ENCODE results near the gene TPD52L1.
"Not testable (repeated sequence)": the region's sequence is repeated elsewhere in the genome, so short reads cannot be mapped to it uniquely, and the experiment has no call there.

The TPD52L1 gene

DNA sequence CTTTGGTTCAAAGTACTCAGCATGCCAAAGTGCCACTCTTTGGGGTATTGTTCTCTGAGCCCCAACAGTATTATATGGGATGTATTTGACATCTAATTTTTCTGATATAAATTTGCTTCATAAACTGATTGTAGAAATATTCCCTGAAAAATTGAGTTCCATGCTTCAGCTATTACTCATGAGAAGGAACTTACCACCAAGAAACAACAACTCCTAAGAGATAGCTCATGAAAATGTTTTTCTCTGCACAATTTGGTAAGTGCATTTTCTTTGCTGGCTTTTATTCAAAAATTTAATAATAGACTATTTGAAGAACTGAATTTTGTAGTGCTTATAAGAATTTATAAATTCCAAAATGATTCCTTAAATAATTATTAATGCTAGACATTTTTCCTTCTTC is 12.8 kb upstream of the TPD52L1 start:
- DNase-seq (ENCODE audit: low read depth, low spot score) = no peak

- DNase-seq (ENCODE audit: low read depth, low spot score) = no peak
Measured at GRCh38 chr6:125142618-125143017, 11.0 kb upstream of the TPD52L1 start.

DNA sequence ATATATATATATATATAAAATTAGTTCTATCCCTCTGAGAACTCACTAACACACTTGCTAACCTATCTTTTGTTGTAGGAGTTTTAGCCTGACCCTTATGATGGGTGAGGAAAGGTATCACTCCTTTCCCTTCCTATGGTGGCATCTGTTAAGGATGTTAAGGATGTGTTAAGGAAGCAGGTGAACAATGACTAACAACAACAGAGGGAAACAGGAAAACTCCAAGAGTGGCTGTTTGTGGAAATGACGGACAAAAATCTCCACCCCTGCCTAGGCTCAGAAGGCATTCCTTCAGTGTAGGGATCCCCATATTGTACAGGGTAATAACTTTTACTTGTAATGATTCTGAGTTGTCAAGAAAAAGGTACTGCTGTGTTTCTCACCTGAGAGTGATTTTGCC is 8.8 kb upstream of the TPD52L1 start:
- DNase-seq (ENCODE audit: low read depth, low spot score) = no peak

GRCh38 chr6:125149256-125150144 is 4.1 kb upstream of the TPD52L1 start:
- DNase-seq (ENCODE audit: low read depth, low spot score) = no peak

- no peak for DNase-seq (ENCODE audit: low read depth, low spot score)
Measured at GRCh38 chr6:125151700-125152099, 1.9 kb upstream of the TPD52L1 start.

- DNase-seq (ENCODE audit: low read depth, low spot score) = peak; percentile 47
Measured at GRCh38 chr6:125154118-125154760, 666 bp downstream of the TPD52L1 start.

- DNase-seq (ENCODE audit: low read depth, low spot score) = peak; percentile 58
Measured at GRCh38 chr6:125154761-125155135, 1.2 kb downstream of the TPD52L1 start.

DNA sequence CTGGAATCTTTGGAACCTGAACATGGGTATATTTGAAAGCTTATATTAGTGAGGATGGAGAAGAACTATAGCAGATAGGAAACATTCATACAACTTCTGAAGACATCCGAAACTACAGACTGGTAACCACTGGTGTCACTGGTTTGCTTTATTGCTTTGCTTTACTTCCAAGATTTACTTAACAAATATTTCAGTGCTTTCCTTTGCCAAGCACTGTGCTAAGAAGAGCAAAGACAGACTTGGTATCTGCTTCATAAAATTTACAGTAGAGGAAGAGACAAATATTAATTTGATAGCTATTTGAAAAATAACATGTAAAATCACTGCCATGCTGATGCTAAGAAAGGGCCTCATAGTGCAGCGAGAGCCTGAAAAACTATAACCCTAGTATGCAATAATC is 1.8 kb downstream of the TPD52L1 start:
- no peak for DNase-seq (ENCODE audit: low read depth, low spot score)

DNA sequence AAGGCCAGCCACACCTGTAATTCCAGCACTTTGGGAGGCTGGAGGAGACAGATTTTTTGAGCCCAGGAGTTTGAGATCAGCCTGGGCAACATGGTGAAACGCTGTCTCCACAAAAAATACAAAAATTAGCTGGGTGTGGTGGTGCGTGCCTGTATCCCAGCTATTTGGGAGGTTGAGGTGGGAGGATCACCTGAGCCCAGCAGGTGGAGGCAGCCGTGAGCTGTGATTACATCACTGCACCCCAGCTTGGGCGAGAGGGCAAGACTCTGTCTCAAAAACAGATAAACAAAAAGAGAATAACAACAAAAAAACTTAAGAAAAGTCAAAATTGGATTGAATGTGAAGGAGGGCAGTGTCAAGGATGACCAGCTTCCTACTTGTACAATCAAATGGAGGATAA is 2.9 kb downstream of the TPD52L1 start:
- DNase-seq (ENCODE audit: low read depth, low spot score) = no peak

- DNase-seq (ENCODE audit: low read depth, low spot score) = no peak
Measured at GRCh38 chr6:125157280-125157679, 3.7 kb downstream of the TPD52L1 start.

- no peak for DNase-seq (ENCODE audit: low read depth, low spot score)
Measured at GRCh38 chr6:125157725-125158124, 4.2 kb downstream of the TPD52L1 start.

DNA sequence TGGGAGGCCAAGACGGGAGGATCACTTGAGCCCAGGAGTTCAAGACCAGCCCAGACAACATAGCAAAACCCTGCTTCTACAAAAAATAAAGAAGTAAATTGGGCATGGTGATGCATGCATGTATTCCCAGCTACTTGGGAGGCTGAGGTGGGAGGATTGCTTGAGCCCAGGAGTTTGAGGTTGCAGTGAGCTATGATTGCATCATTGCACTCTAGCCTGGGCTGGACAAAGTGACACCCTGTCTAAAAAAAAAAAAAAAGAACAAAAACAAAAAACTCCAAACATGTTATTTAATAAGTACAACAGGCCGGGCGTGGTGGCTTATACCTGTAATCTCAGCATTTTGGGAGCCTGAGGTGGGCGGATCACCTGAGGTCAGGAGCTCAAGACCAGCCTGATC is 9.8 kb downstream of the TPD52L1 start:
- not testable (repeated sequence) for DNase-seq (ENCODE audit: low read depth, low spot score)

DNA sequence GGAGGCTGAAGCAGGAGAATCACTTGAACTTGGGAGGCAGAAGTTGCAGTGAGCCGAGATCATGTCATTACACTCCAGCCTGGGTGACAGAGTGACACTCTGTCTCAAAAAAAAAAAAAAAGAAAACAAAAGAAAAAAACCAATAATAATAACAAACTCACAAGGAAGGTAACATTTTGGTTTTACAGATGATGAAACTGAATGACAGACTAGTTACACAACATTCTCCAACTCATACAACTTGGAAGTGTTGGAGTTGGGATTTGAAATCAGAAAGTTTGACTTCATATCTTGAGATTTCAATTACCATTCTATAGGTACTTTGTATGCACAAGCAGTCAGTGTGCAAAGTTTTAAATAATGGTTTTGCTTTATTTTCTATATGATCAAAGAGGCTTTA is 10.2 kb downstream of the TPD52L1 start:
- DNase-seq (ENCODE audit: low read depth, low spot score) = no peak

- DNase-seq (ENCODE audit: low read depth, low spot score) = no peak
Measured at GRCh38 chr6:125164696-125165095, 11.1 kb downstream of the TPD52L1 start.

GRCh38 chr6:125165256-125165655 is 11.7 kb downstream of the TPD52L1 start:
- DNase-seq (ENCODE audit: low read depth, low spot score) = no peak

- no peak for DNase-seq (ENCODE audit: low read depth, low spot score)
Measured at GRCh38 chr6:125165776-125166175, 12.2 kb downstream of the TPD52L1 start.

- no peak for DNase-seq (ENCODE audit: low read depth, low spot score)
Measured at GRCh38 chr6:125166711-125167110, 13.1 kb downstream of the TPD52L1 start.

DNA sequence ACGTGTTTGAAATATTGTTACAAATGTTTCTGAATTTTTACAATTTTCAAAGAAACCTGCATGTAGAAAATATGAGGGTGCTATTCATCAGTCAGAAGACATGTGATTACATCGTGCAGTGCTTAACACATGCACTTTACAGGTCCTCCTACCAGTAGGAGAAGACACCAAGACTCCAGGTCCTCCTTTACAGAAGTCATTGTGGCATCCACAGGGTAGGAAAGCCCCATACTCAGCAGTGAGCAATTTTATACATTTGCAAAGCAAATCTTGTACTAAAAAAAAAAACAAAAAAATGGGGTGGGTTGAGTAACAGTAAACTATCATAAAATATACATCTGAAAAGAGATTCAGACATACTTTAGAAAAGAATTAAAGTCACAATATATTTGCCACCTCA is 14.0 kb downstream of the TPD52L1 start:
- DNase-seq (ENCODE audit: low read depth, low spot score) = no peak

- DNase-seq (ENCODE audit: low read depth, low spot score) = no peak
Measured at GRCh38 chr6:125169058-125169457, 15.5 kb downstream of the TPD52L1 start.

DNA sequence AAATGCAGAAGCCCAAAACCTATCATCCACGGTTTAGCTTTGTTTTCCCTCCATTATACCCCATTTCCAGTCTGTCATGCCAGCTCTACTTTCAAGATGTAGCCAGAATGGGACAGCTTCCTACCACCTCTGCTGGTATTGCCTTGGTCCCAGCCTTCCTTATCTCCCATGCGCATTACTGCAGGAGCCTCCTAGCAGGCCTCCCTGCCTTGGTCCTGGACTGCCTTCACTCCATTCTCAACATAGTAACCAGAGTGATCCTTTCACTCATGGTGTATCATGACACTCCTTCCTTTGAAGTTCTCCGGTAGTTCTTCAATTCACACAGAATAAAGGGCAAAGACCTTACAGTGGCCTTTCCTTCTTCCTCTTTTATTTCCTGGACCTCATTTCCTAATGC is 15.9 kb downstream of the TPD52L1 start:
- no peak for DNase-seq (ENCODE audit: low read depth, low spot score)

DNA sequence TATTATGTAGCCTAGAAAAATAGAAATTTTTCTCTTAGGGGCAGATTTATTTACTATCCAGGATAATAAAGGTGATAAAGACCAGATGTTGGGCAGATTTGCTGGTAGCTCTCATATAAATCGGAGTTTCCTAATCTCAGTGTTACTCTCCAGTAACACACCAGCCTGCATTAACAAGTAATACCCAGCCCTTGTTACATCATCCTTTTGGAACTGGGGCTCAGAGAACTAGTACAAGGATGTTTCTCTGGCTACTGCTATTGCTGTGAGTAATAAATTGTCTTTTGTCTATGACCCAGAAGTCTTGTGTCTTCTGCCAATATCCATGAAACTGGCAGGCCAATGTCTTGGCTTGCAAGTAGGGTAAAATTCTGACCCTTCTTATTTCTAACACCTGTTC is 16.8 kb downstream of the TPD52L1 start:
- DNase-seq (ENCODE audit: low read depth, low spot score) = no peak

DNA sequence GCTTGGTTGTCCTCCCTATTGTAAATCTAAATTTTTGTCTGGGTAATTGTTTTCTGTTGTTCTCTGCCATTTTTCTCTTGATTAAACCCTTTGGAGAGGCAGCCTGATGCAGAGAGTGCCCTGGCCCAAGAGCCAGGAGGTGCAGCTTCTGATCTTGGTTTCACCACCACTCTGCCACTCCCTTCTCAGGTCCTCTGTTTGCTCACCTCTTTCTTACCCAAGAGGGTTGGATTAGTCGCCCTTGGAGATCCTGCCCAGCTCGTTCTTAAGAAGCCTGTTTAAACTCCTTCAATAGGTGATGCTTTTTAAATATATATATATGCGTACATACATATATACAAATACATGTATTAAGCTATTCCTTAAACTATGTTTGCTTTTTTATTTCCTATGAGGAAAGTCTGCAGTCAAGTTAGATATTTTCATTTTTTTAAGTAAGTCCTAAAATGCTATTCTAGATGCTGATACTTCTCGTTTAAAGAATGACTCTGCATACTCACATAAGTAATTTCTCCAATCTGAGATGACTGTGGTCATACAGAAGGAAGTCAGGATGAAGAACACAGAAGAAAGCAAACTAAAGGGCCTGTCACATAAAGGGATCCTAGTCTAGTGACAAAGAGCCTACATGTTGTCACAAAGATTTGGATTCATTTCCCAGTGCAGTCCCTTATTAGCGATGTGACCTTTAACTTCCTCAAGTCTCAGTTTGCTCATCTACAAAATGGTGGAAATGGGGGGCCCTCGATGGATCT is 19.9 kb downstream of the TPD52L1 start:
- DNase-seq (ENCODE audit: low read depth, low spot score) = no peak

GRCh38 chr6:125174626-125175025 is 21.1 kb downstream of the TPD52L1 start:
- DNase-seq (ENCODE audit: low read depth, low spot score) = no peak
